Activated T-cell treated with anti-CD3 and anti-CD28 coated beads for 48 hours (primary cell): ENCODE results near the gene TANGO6.
"Not testable (repeated sequence)": the region's sequence is repeated elsewhere in the genome, so short reads cannot be mapped to it uniquely, and the experiment has no call there.

ENCODE experiments used
- DNase-seq: peaks from one replicate; pipeline ENCODE4 v3.0.0-alpha.2; 2020; ENCODE audit warnings: low read depth

Gene TANGO6

DNA sequence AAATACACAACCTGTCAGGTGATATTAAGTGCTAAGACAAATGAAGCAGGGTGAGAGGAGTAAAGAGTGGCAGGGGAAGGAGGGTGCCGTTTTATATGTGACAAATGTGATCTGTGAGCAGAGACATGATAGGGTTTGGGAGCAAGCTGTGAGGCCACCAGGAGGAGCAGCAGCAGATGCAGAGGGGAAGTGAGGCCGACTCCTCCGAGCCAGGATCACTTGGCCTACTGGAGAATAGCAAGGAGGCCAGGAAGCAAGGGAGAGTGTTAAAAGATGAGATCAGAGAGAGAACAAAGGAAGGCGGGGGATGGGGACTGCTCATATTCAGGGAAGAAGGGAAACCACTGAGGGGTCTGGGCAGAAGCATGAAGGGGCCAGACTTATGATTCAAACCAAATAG, 129.4 kb downstream of the TANGO6 start:
- DNase-seq: no peak

DNA sequence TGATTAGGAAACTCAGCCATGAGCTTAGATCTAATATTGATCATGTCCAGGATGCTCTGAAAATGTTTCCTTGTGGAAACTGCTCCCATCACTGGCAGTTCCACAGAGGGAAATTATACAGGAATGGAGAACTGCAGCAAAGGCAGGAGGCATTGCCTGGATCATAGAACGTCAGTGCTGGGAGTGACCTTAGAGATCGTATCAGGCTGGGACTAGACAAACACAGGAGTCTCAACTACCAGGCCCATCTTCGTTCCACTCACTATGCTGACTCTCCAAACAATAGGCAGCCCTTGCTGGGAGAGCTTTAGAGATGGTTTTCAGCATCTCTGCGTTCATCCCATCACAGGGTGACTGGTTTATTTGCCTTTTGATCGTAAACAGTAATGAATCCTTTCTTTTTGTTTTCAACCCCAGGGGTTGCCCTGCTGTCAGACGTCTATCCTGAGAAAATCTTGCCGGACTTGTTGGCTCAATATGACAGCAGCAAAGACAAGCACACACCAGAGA, 130.3 kb downstream of the TANGO6 start:
- no peak for DNase-seq

DNA sequence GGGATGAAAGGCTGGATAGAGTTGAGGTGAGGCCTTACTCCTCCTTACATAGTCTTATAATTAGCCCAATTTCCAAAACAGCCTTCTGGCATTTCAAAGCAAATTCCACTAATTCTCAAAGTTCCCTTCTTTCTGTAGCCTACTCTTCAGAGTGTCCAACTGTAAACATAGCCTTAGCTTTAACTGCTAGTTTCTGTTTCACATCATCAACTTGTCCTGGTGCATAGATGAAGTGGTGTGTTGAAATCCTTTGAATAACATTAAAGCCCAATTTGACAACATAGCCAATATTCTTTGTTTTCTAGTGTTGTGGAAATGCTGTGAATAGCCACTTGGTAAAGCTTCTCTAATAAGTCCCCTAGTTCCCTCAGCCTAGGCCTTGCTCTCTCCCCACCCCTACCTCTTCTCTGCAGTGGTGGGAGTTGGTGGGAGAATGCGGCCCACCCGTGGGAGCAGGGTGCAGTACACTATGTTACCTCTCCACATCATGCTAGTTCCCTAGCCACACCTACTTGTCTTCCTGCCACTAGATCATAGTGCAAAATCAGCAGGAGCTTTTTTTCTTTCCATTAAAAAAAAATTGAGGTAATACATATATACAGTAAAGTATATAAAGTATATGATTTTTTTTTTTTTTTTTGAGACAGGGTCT, 135.1 kb downstream of the TANGO6 start:
- no peak for DNase-seq

DNA sequence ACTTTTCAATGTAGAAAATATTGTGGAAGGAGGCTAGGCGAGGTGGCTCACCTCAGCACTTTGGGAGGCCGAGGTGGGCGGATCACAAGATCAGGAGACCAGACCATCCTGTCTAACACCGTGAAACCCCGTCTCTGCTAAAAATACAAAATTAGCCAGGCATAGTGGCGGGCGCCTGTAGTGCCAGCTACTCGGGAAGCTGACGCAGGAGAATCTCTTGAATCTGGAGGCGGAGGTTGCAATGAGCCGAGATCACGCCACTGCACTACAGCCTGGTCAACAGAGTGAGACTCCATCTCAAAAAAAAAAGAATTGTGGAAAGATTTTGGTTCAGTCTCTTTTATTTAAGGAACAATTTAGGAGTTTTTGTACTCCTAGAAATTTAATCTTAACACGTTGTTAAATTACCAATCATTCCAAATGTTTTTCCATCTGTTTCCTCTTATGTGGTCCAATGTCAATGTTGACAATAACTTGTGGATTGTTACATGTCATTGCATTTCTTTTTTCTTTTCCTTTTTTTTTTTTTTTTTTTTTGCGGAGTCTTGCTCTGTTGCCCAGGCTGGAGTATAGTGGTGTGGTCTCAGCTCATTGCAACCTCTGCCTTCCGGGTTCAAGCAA, 137.5 kb downstream of the TANGO6 start:
- no peak for DNase-seq

DNA sequence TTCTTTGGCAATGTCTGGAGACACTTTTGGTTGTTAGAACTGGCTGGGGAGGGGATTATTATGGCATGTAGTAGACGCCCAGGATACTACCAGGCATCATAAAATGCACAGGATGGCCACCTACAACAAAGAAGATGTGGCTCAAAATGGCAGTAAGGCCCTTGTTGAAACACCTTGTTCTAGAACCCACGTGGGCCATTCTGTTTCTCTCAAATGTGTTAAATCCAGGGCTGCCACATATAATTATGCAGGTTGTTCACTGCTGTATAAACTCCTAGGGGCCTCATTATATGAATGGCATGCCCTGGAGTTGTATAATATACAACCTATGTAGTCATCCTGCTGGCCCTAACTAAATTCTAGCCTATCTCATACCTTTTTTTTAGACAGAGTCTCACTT, 138.6 kb downstream of the TANGO6 start:
- no peak for DNase-seq

DNA sequence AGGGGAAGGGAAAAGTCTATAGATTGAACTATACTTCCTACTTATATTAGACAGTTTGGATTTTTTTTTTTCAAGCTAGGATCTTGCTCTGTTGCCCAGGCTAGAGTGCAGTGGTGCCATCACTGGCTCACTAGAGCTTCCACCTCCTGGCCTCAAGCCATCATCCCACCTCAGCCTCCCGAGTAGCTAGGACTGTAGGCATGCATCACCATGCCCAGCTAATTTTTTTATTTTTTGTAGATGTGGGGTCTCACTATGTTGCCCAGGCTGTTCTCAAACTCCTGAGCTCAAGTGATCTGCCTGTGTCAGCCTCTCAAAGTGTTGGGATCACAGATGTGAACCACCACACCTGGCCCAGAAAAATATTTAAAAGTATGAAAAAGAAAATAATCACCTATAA, 141.1 kb downstream of the TANGO6 start:
- DNase-seq: no peak

DNA sequence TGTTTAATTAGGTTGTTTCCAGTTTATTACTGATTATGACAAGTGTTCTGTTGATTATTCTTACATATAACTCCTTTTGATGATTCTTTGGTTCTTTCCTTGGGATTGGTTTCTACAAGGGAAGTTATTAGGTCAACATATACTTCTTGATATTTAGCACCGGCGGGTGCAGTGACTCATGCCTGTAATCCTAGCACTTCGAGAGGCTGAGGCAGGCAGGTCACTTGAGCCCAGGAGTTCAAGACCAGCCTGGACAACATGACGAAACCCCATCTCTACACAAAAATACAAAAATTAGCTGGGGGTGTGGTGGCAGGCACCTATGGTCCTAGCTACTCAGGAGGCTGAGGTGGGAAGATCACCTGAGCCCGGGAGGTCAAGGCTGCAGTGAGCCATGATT, 141.9 kb downstream of the TANGO6 start:
- DNase-seq: no peak

DNA sequence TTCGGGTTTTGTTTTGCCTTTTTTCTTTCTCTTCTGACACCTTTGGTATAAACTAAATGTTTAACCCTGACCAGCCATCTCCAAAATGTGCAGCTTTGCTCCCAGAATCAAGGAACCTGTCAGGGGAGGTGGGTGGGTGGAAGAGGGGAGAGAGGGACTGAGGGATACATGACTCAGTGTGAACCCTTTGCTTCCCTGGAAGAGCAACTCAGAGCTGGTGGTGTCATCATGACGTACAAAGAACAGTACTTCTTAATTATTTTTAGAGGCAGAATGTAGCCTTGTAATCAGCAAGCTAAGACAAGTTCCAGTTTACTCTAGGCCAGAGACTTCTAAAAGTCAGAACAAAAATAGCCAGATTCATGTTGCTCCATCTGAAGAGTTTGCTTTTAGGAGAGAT, 142.5 kb downstream of the TANGO6 start:
- no peak for DNase-seq

DNA sequence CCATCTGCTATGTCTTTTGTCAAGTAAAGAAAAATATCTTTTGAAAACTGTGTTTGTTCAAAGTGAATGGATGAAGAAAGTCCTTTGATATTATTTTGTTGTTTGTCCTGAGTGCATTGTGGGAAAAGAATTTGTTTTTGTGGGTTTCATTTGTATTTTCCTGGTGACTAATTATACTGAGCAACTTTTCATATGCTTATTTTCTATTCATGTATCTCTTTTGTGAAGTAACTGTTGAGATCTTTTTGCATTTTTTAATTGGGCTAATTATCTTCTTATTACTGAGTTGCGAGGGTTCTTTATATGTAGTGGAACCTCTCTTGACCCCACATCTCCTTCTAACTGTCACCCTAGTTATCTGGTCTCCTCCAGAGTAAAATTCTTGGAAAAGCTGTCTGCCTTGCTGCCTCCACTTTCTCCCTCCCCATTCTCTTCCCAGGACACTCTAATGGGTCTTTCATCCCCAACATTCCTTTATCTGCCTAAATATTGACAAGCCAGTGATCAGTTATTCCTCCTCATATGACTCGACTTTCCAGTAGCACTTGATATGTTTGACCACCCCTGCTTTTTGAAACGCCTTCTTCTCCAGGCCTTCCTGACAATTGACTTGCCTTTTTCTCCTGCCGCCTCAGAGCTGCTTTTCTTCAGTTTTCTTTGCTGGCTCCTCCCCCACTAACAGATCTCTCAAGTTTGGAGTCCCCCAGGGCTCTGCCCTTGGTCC, 144.6 kb downstream of the TANGO6 start:
- DNase-seq: no peak

DNA sequence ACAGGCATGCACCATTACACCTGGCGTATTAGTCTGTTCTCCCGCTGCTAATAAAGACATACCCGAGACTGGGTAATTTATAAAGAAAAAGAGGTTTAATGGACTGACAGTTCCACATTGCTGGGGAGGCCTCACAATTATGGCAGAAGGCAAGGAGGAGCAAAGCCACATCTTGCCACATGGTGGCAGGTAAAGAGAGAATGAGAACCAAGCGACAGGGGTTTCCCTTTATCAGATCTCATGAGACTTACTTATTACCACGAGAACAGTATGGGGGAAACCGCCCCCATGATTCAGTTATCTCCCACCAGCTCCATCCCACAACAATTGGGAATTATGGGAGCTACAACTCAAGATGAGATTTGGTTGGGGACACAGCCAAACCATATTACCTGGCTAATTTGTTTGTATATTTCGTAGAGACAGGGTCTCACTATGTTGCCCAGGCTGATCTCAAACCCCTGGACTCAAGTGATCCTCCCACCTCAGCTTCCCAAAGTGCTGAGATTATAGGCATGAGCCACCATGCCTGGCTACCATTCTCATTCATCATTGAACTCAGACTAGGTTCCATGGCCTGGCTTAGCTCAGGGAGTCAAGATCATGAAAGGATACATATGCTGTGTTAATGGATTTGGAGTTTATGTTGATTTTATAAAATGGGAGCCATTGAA, 147.0 kb downstream of the TANGO6 start:
- DNase-seq: not testable (repeated sequence)

DNA sequence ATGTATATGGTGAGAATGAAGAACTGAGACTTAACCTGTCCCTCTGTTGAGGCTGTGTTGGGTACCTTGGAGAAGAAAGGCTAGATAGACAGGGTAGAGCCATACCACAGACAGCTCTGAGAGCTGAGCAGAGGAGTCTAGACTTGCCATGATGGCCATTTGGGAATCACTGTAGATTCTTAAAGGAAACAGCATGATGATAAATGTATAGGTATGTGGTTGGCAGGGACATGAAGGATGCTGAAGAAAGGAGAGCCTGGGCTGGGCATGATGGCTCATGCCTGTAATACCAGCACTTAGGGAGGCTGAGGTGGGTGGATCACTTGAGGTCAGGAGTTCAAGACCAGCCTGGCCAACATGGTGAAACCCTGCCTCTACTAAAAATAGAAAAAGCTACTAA, 147.7 kb downstream of the TANGO6 start:
- no peak for DNase-seq

DNA sequence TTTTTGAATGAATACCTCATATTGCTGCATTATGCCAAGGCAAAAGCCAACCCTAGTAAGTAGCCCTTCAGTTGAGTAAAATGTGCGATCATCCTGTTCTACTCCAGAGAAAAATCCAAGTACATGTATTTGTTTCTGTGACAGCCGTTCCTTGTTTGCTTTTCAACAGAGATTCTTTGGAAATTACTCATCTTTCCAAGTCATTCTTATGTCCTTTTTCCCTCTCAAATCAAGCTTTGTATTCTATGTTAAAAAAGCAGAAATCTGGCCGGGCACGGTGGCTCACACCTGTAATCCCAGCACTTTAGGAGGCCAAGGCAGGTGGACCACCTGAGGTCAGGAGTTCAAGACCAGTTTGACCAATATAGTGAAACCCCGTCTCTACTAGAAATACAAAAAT, 149.2 kb downstream of the TANGO6 start:
- DNase-seq: no peak

DNA sequence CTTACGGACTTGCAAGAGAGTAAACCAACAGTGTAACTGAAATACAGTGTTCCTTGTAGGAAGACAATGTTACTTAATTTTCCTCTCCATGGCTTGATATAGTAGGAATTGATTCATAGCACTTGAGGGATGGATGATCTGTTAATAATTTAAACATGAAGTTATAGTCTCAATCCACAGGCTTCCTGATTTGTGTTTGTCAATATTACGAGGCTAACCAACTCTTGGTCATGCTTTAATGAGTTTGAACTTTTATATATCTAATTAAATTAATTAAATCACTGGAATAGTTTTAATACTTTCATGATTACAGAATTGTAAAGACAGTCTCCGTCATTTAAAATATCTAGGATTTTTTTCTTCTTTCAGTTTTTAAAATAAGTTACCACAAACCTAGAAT, 150.1 kb downstream of the TANGO6 start:
- DNase-seq: no peak

DNA sequence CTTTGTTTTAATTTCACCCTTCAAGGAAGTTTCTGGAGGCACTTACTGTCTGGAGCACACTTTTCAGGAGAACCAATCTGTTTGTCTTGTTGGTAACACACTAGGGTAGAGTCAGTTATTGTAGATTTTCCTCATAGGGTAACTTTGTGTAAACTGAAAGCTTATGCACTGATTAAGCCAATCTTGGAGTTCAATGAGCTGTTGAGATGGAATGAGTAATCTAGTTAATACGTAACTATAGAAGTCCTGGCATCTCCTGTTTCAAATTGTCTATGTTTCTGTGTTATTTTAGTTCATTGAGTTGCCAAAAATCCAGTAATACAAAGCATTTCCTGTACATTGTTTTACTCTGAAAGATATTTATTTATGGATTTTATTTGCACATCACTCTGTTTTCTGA, 150.6 kb downstream of the TANGO6 start:
- DNase-seq: no peak

DNA sequence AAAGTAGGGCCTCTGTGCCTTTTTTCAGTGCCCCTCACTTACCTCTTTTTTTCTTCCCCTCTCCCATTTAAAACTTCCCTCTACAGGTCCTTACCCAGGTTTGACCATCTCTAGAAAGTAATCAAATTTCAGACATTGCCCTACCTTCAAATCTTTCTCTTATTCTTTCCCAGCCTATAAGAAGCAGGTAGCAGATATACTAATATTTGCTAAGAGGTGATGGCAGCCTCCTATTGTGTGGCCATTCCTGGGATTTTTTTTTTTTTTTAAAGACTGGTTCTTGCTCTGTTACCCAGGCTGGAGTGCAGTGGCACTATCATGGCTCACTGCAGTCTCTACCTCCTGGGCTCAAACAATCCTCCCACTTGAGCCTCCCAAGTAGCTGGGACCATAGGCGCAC, 151.0 kb downstream of the TANGO6 start:
- no peak for DNase-seq

DNA sequence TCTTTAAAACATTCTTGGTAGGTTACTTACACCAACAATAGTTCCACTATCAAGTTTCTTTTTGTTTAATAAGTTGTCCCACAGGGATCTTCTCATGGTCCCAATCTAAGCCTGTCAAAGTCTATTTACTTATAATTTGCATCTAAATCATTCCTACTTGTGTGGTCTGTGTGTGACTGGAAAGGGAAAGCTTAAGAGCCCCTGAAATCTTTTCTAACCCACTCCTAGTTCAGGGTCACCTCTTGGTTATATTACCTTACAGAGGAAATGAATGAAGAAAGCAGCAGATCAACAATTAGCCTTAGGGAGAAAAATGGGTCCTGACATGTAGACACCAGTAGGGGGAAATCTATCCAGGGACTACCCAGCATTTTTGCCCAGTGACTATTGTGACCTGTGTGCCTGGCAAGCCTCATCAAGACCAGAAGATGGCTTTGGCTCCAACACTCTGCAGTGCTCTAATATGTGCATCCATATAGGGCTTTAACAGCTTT, 151.7 kb downstream of the TANGO6 start:
- DNase-seq: no peak

DNA sequence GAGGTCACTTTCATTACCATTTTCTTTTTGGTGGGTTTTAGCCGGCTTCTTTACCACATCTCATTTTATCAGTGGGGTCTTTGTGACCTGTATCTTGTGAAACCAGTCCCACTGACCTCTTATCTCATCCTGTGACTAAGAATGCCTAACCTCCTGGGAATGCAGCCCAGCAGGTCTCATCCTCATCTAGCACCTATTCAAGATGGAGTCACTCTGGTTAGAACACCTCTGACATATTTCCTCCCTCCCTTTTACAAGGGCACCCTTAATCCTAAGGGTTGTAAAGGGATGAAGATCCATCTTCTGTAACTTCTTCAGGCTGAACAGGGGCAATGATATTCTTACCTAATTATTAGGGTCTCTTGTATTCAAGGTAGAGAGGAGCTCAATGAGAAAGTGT, 154.2 kb downstream of the TANGO6 start:
- no peak for DNase-seq

DNA sequence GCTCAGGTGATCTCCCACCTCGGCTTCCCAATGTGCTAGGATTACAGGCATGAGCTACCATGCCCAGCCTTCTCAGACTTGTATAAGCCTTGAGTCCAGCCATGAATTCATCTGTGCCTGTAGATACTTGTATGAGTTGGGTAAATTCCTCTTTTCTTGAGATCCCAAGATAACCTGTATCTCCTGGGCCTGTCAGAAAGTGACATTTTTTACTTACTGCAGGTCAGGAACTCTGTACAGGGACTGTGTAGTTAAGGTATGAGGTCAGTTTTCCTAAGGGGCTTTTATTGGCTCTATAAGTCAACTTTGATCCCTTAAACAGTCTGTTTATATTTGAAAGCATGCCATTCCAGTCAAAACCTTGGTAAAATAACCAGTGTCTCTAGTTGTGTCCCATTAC, 155.8 kb downstream of the TANGO6 start:
- DNase-seq: no peak

DNA sequence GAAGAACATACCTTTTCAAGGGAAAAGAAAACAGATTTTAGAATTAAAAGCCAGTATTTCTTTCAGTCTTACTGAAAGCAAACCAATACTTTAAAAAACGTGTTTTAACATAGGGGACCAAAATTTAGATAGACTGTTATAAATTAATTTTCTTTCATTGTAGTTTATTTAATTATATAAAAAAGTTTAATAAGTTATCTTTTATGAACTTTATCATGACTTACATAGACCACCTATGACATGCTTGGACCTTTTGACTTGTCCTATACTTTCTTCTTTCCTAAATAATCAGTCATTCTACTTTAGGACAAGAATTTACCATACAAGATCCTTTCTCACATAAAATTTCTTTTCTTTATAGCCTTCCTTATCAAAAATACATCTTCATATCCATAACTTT, 160.2 kb downstream of the TANGO6 start:
- no peak for DNase-seq

DNA sequence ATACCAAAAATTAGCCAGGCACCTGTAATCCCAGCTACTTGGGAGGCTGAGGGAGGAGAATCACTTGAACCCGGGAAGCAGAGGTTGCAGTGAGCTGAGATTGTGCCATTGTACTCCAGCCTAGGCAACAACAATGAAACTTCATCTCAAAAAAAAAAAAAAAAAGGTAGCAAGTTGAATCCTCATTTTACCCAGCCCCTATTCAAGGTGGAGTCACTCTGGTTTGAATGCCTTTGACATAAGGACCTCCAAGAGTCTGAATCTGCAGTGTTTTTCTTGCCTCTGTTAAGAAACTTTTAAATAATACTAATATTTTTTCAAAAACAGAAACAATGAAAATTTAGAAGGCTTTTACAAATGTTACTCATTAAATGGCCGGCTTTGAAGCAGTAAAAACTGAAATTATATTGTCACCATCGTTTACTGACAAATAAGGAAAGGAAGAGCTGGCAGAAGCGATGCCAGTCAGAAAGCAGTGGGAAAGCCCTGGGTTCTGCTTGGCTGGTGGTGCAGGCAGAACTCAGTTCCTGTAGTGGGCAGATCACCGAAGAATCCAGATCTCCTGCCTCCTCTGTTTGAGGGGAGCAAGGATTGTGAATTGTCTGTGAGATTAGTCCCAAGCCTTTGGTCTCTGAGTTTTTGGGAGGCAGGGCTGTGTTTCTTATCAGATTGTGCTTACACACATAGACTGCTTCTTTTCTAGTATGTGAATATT, 162.5 kb downstream of the TANGO6 start:
- no peak for DNase-seq

DNA sequence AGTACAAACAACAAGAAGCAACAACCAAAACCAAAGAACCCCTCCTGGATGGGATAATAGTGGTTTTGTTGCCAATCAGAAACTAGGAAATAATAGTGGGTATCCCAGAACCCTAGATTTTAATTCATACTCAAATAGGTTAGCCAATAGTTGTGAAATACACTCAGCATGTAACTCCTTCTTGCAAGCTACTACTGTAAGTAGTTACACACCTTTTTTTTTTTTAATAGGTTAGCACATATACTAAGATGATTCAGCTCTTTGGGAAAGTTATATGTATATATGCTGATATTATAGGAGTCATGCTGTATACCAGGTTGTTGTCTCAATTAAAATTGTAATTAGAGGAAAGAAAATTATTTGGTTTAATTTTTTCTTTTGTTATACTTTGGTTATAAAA, 169.6 kb downstream of the TANGO6 start:
- no peak for DNase-seq

DNA sequence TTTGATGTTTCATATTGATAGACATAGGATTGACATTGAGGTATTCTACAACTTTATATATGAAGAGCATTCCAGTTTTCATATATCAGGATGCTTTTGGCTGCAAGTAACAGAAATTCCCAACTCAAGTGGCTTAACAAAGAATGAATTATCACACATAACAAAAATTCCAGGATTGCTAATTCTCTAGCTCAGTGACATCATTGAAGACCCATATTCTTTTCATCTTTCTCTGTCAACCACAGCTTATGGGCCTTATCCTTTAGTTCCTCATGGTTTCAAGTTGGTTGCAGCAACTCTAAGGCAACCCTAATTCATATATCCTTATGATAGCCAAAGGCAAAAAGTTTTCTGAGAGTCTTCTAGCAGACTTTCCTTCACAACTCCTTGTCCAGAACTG, 170.7 kb downstream of the TANGO6 start:
- no peak for DNase-seq
